ENCODE results near the gene CIAPIN1. TPM values are rescaled to one million over a fixed set of nuclear protein-coding genes. Genes with fewer than 3 reads are reported as not detected.

Gene CIAPIN1
- polyA plus RNA-seq, 1 experiment, result 55.3 TPM

- ChIA-PET CTCF (interaction anchor here (0.6 to 17.0 kb wide), 18 partner anchors 11 to 339 kb away, joined by 3 to 461 read pairs (median 4); partner anchors contain the start of genes CIAPIN1, COQ9, CPNE2 and POLR2C), POLR2A (no interaction called here)
- peaks cover 1% of the 10 kb centered on the region; the same call in 1 of the 2 replicates for H3K36me3 ChIP-seq (ENCODE audit: control insufficient read depth, insufficient read depth, low read length)
- H3K4me3 ChIP-seq (ENCODE audit: low read depth, low read length), result no peak overlapping the region
- DNase-seq (ENCODE audit: low read depth), result no peak
- TF ChIP-seq CTCF (IDR thresholded peaks at IDR 0.05; ENCODE audit: insufficient read depth, low read depth, low read length), result peak; percentile 85
- no peaks in the 10 kb centered on the region for H3K27me3 ChIP-seq (ENCODE audit: control insufficient read depth, insufficient read depth, low read length)
Measured at GRCh38 chr16:57422026-57422944, 24.9 kb downstream of the CIAPIN1 start.

DNA sequence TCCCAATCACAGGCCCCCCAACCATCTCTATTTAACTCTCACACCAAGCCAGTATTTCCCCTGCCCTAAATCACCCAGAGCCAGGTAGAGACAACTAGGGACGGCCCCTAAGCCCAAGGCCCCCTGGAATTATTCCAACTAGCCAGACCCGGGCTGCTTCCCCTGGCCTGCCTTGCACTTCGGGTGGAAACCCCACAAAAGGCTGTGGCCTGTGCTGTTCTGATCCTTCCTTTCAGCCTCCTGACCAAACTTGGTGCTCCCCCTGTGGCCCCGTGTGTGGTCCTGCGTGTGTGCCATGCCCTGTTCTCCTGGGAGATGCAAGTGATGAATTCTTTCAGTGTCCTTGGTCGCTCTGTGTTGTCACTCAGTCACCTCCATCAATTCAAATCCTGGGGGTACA is 27.7 kb downstream of the CIAPIN1 start:
- POLR2A ChIA-PET, result no interaction called here
- no peaks in the 10 kb centered on the region for H3K36me3 ChIP-seq (ENCODE audit: control insufficient read depth, insufficient read depth, low read length)

DNA sequence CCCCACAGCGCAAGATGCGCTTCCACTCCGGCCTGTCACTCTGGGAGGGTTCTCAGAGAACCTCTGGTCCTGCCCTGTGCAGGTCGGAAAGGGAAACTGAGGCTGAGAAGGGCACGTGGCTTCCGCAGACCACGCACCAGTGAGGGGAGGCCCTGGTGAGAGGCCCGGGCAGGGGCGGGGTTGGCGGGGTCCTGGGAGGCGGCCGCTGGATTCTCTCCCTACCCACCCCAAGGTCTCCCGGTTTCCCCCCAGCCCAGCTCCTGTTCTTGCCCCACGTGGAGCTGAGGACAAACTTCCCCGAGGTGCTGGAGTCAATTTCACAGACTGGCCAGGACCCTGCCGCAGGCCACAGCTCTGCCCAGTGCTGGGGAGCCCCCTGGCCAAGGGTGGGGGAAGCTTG is 31.1 kb downstream of the CIAPIN1 start:
- H3K4me3 ChIP-seq (ENCODE audit: low read depth, low read length), result no peak overlapping the region
- peaks cover 4% of the 10 kb centered on the region for H3K27me3 ChIP-seq (ENCODE audit: control insufficient read depth, insufficient read depth, low read length)
- no peak for TF ChIP-seq CTCF (IDR thresholded peaks at IDR 0.05; ENCODE audit: insufficient read depth, low read depth, low read length)
- no peak for DNase-seq (ENCODE audit: low read depth)
- H3K36me3 ChIP-seq (ENCODE audit: control insufficient read depth, insufficient read depth, low read length), result no peaks in the 10 kb centered on the region
- CTCF ChIA-PET, result interaction anchor here (0.8 to 17.0 kb wide), 24 partner anchors 10 to 332 kb away, joined by 3 to 461 read pairs (median 7); partner anchors contain the start of genes ARL2BP, CCL17 and POLR2C
- POLR2A ChIA-PET, result no interaction called here

More for the DNA sequence above, 27.7 kb downstream of the CIAPIN1 start:
- no peak for DNase-seq (ENCODE audit: low read depth)
- Histone ChIP-seq H3K27me3 (ENCODE audit: control insufficient read depth, insufficient read depth, low read length) (no peaks in the 10 kb centered on the region; the same call in 1 of the 2 replicates), H3K4me3 (ENCODE audit: low read depth, low read length) (no peak overlapping the region)
- TF ChIP-seq CTCF (IDR thresholded peaks at IDR 0.05; ENCODE audit: insufficient read depth, low read depth, low read length), result no peak
- CTCF ChIA-PET, result interaction anchor here (0.6 to 17.0 kb wide), 16 partner anchors 10 to 229 kb away, joined by 3 to 461 read pairs (median 8); partner anchors contain the start of genes CX3CL1 and POLR2C

DNA sequence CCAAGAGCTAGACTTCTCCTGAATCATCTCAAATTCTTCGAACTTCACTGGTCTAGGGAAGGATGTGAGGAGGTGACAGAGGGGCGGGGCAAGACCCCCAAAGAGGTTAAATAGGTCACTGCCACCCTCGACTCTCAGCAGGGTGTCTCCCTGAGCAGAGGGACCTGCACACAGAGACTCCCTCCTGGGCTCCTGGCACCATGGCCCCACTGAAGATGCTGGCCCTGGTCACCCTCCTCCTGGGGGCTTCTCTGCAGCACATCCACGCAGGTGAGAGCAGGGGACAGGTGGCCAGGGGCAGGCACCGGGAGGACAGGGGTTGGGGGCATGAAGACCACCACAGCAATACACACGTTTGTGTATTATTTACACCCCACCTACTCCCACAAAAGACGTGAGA is 33.5 kb downstream of the CIAPIN1 start:
- DNase-seq (ENCODE audit: low read depth), result no peak
- CTCF ChIA-PET, result interaction anchor here (1.4 to 17.0 kb wide), 2 partner anchors 106 to 107 kb away, joined by 4 to 461 read pairs; no protein-coding TSS in a partner anchor
- Histone ChIP-seq H3K27me3 (ENCODE audit: control insufficient read depth, insufficient read depth, low read length) (peaks cover 4% of the 10 kb centered on the region), H3K4me3 (ENCODE audit: low read depth, low read length) (no peak overlapping the region), H3K36me3 (ENCODE audit: control insufficient read depth, insufficient read depth, low read length) (no peaks in the 10 kb centered on the region)
- TF ChIP-seq CTCF (IDR thresholded peaks at IDR 0.05; ENCODE audit: insufficient read depth, low read depth, low read length), result no peak
- POLR2A ChIA-PET, result no interaction called here

DNA sequence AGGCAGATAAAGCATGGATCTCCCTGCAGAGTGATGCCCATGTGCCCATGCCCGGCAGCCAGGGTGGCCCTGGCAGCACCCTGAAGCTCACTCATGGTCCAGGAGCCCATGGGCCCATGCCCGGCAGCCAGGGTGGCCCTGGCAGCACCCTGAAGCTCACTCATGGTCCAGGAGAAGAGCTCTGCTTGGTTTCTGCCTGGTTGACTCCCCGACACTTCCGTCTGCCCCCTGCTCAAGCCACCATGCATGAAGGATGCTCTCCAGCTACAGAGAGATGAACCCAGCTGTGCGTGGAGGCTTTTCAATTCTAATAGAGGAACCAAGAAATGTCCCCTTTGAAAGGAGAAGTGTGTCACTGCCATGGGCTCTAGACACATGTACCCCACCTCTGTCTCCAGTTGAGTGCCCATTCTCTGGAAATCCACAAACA is 33.9 kb downstream of the CIAPIN1 start:
- TF ChIP-seq CTCF (IDR thresholded peaks at IDR 0.05; ENCODE audit: insufficient read depth, low read depth, low read length), result no peak
- Histone ChIP-seq H3K27me3 (ENCODE audit: control insufficient read depth, insufficient read depth, low read length) (peaks cover 4% of the 10 kb centered on the region), H3K36me3 (ENCODE audit: control insufficient read depth, insufficient read depth, low read length) (no peaks in the 10 kb centered on the region), H3K4me3 (ENCODE audit: low read depth, low read length) (no peak overlapping the region)
- no peak for DNase-seq (ENCODE audit: low read depth)
- ChIA-PET CTCF (interaction anchor here (1.0 to 17.0 kb wide), 4 partner anchors 23 to 107 kb away, joined by 3 to 461 read pairs (median 4); no protein-coding TSS in a partner anchor), POLR2A (no interaction called here)
